ENCODE measurements around the gene DERL2.

- TF ChIP-seq CTCF (IDR thresholded peaks at IDR 0.05) (no peak), POLR2A (IDR thresholded peaks at IDR 0.05) (no peak), POLR2AphosphoS5 (IDR thresholded peaks at IDR 0.05) (no peak)
Observed at GRCh38 chr17:5531085-5531418, 45.1 kb upstream of the DERL2 start.
